Jurkat, Clone E6-1 (cell line): ENCODE measurements around the gene KIAA1549.

Experiments
- DNase-seq: peaks from one replicate; pipeline ENCODE4 v3.0.0-alpha.2; 2011; ENCODE audit warnings: low read depth, low spot score
- H3K4me3 ChIP-seq: 2 replicates; pipeline ENCODE4 v1.5.1; 2011; ENCODE audit warnings: mild to moderate bottlenecking, low read length, control low read depth, moderate library complexity

The KIAA1549 gene

GRCh38 chr7:138892006-138892630, 89.1 kb downstream of the KIAA1549 start:
- no peak for DNase-seq
- H3K4me3 ChIP-seq: no peak overlapping the region

- no peak for DNase-seq
- H3K4me3 ChIP-seq: no peak overlapping the region
These were observed 89.8 kb downstream of the KIAA1549 start for GRCh38 chr7:138891446-138891810.

- H3K4me3 ChIP-seq: no peak overlapping the region
- DNase-seq: no peak
These were observed 90.4 kb downstream of the KIAA1549 start for GRCh38 chr7:138890499-138891445.

- no peak for DNase-seq
- no peak overlapping the region for H3K4me3 ChIP-seq
These were observed 91.3 kb downstream of the KIAA1549 start for GRCh38 chr7:138889582-138890498.

GRCh38 chr7:138887872-138888656, 93.1 kb downstream of the KIAA1549 start:
- no peak for DNase-seq

GRCh38 chr7:138887085-138887710, 94.0 kb downstream of the KIAA1549 start:
- DNase-seq: no peak
- H3K4me3 ChIP-seq: no peak overlapping the region

More at GRCh38 chr7:138887872-138888656, 93.1 kb downstream of the KIAA1549 start:
- no peak overlapping the region for H3K4me3 ChIP-seq

GRCh38 chr7:138886501-138886917, 94.7 kb downstream of the KIAA1549 start:
- DNase-seq: peak; percentile 85
- no peak overlapping the region for H3K4me3 ChIP-seq

GRCh38 chr7:138885383-138886147, 95.6 kb downstream of the KIAA1549 start:
- H3K4me3 ChIP-seq: no peak overlapping the region
- no peak for DNase-seq

GRCh38 chr7:138882249-138882648, 98.9 kb downstream of the KIAA1549 start:
- H3K4me3 ChIP-seq: no peak overlapping the region
- no peak for DNase-seq

- H3K4me3 ChIP-seq: no peak overlapping the region
- no peak for DNase-seq
These were observed 99.5 kb downstream of the KIAA1549 start for GRCh38 chr7:138881579-138882188.

GRCh38 chr7:138880881-138881578, 100.2 kb downstream of the KIAA1549 start:
- DNase-seq: no peak
- H3K4me3 ChIP-seq: no peak overlapping the region

- DNase-seq: no peak
- H3K4me3 ChIP-seq: no peak overlapping the region
These were observed 101.8 kb downstream of the KIAA1549 start for GRCh38 chr7:138879356-138879755.

GRCh38 chr7:138878856-138879255, 102.3 kb downstream of the KIAA1549 start:
- no peak for DNase-seq
- H3K4me3 ChIP-seq: no peak overlapping the region

- no peak for DNase-seq
- H3K4me3 ChIP-seq: no peak overlapping the region
These were observed 103.1 kb downstream of the KIAA1549 start for GRCh38 chr7:138878051-138878450.

GRCh38 chr7:138876326-138876725, 104.9 kb downstream of the KIAA1549 start:
- no peak for DNase-seq
- H3K4me3 ChIP-seq: no peak overlapping the region

- peak; percentile 93 for DNase-seq
- no peak overlapping the region for H3K4me3 ChIP-seq
These were observed 105.4 kb downstream of the KIAA1549 start for GRCh38 chr7:138875794-138876193.
